WTC11 (cell line): Measurements from ENCODE around the gene HENMT1. TPM values are rescaled to one million over a fixed set of nuclear protein-coding genes. Genes with fewer than 3 reads are reported as not detected.
"Not testable (repeated sequence)": the region's sequence is repeated elsewhere in the genome, so short reads cannot be mapped to it uniquely, and the experiment has no call there.

Experiments
- ATAC-seq: fragments of 200-7000 bp; cut with Tn5 transposase; 2 replicates; pipeline ENCODE4 v1.10.0; 2021; ENCODE audit warnings: mild to moderate bottlenecking, moderate library complexity
- CTCF ChIA-PET: fragments of 300-600 bp; sonication (Branson Sonifier 250); formaldehyde crosslinking; loops from one replicate; lab custom pipeline; 2021; ENCODE audit warnings: antibody characterized with exemption; lab: Charles Lee
- POLR2A ChIA-PET: fragments of 350-600 bp; sonication (Branson Sonifier 250); formaldehyde crosslinking; loops from one replicate; lab custom pipeline; 2021; ENCODE audit warnings: antibody characterized with exemption; lab: Charles Lee
- DNase-seq: peaks from one replicate; pipeline ENCODE4 v3.0.0; 2021; ENCODE audit warnings: low spot score
- H3K27ac Mint-ChIP-seq: 2 replicates; pipeline ENCODE4 v1.8.0; 2021; ENCODE audit warnings: mixed read lengths
- H3K27me3 Mint-ChIP-seq: 2 replicates; pipeline ENCODE4 v1.8.0; 2021; ENCODE audit warnings: low read depth, mild to moderate bottlenecking, moderate library complexity, mixed read lengths
- H3K36me3 Mint-ChIP-seq: 2 replicates; pipeline ENCODE4 v1.8.0; 2021; ENCODE audit warnings: mixed read lengths
- H3K4me1 Mint-ChIP-seq: 2 replicates; pipeline ENCODE4 v1.8.0; 2022; ENCODE audit warnings: mixed read lengths
- H3K4me3 Mint-ChIP-seq: 2 replicates; pipeline ENCODE4 v1.8.0; 2021; ENCODE audit warnings: mild to moderate bottlenecking, moderate library complexity, mixed read lengths
- H3K9me3 Mint-ChIP-seq: 2 replicates; pipeline ENCODE4 v1.8.0; 2021; ENCODE audit warnings: mixed read lengths
- ATF3 ChIP-seq: sonication (generic); formaldehyde crosslinking; conservative IDR thresholded peaks from 2 replicates; pipeline ENCODE4 v1.8.1; 2022; ENCODE audit warnings: mild to moderate bottlenecking, missing genetic modification reagents
- ETV6 ChIP-seq: sonication (generic); formaldehyde crosslinking; IDR thresholded peaks from 2 replicates; pipeline ENCODE4 v1.8.1; 2022; ENCODE audit warnings: mild to moderate bottlenecking, missing genetic modification reagents
- FOXP4 ChIP-seq: sonication (generic); formaldehyde crosslinking; IDR thresholded peaks from 2 replicates; pipeline ENCODE4 v1.8.0; 2022; ENCODE audit warnings: mild to moderate bottlenecking, missing genetic modification reagents
- GRHL2 ChIP-seq: fragments of 250-450 bp; sonication (Bioruptor Pico); IDR thresholded peaks from 2 replicates; pipeline ENCODE4 v1.8.0; 2022; ENCODE audit warnings: mild to moderate bottlenecking, moderate library complexity; ENCODE audit not compliant: insufficient replicate concordance, severe bottlenecking
- JAZF1 ChIP-seq: fragments of 250-450 bp; sonication (Bioruptor Pico); IDR thresholded peaks from 2 replicates; pipeline ENCODE4 v1.9.0; 2021; ENCODE audit warnings: moderate library complexity, mild to moderate bottlenecking, inconsistent platforms
- KAT7 ChIP-seq: sonication (generic); formaldehyde crosslinking; IDR thresholded peaks from 2 replicates; pipeline ENCODE4 v1.8.1; 2023; ENCODE audit warnings: missing genetic modification reagents, mild to moderate bottlenecking, borderline replicate concordance
- MXD4 ChIP-seq: fragments of 250-450 bp; sonication (Bioruptor Pico); IDR thresholded peaks from 2 replicates; pipeline ENCODE4 v1.8.0; 2021; ENCODE audit warnings: mild to moderate bottlenecking, moderate library complexity, borderline replicate concordance
- NFYB ChIP-seq: sonication (generic); formaldehyde crosslinking; conservative IDR thresholded peaks from 2 replicates; pipeline ENCODE4 v1.8.0; 2022; ENCODE audit warnings: low read depth, missing genetic modification reagents
- NR1H2 ChIP-seq: sonication (generic); formaldehyde crosslinking; IDR thresholded peaks from 2 replicates; pipeline ENCODE4 v1.9.0; 2021; ENCODE audit warnings: mild to moderate bottlenecking, moderate library complexity, missing genetic modification reagents
- SMAD4 ChIP-seq: sonication (generic); formaldehyde crosslinking; IDR thresholded peaks from 2 replicates; pipeline ENCODE4 v1.8.0; 2022; ENCODE audit warnings: mild to moderate bottlenecking, missing genetic modification reagents
- TEAD1 ChIP-seq: sonication (generic); formaldehyde crosslinking; IDR thresholded peaks from 2 replicates; pipeline ENCODE4 v1.8.0; 2022; ENCODE audit warnings: mild to moderate bottlenecking, missing genetic modification reagents
- ZBTB43 ChIP-seq: sonication (generic); formaldehyde crosslinking; IDR thresholded peaks from 2 replicates; pipeline ENCODE4 v1.8.1; 2023; ENCODE audit warnings: mild to moderate bottlenecking, missing genetic modification reagents
- ZMAT4 ChIP-seq: fragments of 250-450 bp; sonication (Bioruptor Pico); IDR thresholded peaks from 2 replicates; pipeline ENCODE4 v1.9.0; 2021; ENCODE audit warnings: mild to moderate bottlenecking
- ZNF138 ChIP-seq: sonication (generic); formaldehyde crosslinking; conservative IDR thresholded peaks from 2 replicates; pipeline ENCODE4 v1.8.1; 2022; ENCODE audit warnings: mild to moderate bottlenecking, moderate library complexity, missing genetic modification reagents
- ZNF317 ChIP-seq: sonication (generic); formaldehyde crosslinking; IDR thresholded peaks from 2 replicates; pipeline ENCODE4 v1.8.1; 2023; ENCODE audit warnings: low read depth, mild to moderate bottlenecking, moderate library complexity, missing genetic modification reagents, borderline replicate concordance
- ZNF396 ChIP-seq: fragments of 250-450 bp; sonication (Bioruptor Pico); IDR thresholded peaks from 2 replicates; pipeline ENCODE4 v1.8.0; 2021; ENCODE audit warnings: mild to moderate bottlenecking, moderate library complexity, borderline replicate concordance
- ZNF423 ChIP-seq: fragments of 250-450 bp; sonication (Bioruptor Pico); IDR thresholded peaks from 2 replicates; pipeline ENCODE4 v2.1.2; 2022; ENCODE audit warnings: mild to moderate bottlenecking, moderate library complexity
- total RNA-seq: library from RNA; stranded (reverse); gene quantifications from 3 replicates; pipeline ENCODE4 v1.2.3, GENCODE V29; 2021

Gene HENMT1
- total RNA-seq, 1 experiment from 2014 or later: 4.7 TPM

GRCh38 chr1:108669679-108670078, 8.8 kb upstream of the HENMT1 start:
- Mint-ChIP-seq H3K36me3 (peaks cover 4% of the 10 kb centered on the region), H3K9me3 (peaks cover 28% of the 10 kb centered on the region), H3K4me1 (no peaks in the 10 kb centered on the region), H3K27ac (no peak overlapping the region), H3K27me3 (no peaks in the 10 kb centered on the region; the same call in none of the 2 replicates), H3K4me3 (no peak overlapping the region)
- CTCF ChIA-PET: no interaction called here
- TF ChIP-seq JAZF1 (CRISPR knock-in tag) (no peak), ZNF423 (CRISPR knock-in tag) (no peak), NFYB (no peak), ZMAT4 (CRISPR knock-in tag) (no peak), MXD4 (CRISPR knock-in tag) (no peak)
- POLR2A ChIA-PET: no interaction called here
- DNase-seq (no peak), ATAC-seq (no peak)

GRCh38 chr1:108668777-108669176, 7.9 kb upstream of the HENMT1 start:
- CTCF ChIA-PET: no interaction called here
- ATAC-seq: no peak

GRCh38 chr1:108667422-108667821, 6.5 kb upstream of the HENMT1 start:
- H3K36me3 Mint-ChIP-seq, H3K4me1 Mint-ChIP-seq, CTCF ChIA-PET, ATAC-seq, POLR2A ChIA-PET, H3K4me3 Mint-ChIP-seq, DNase-seq, H3K27ac Mint-ChIP-seq: not testable (repeated sequence)
- Mint-ChIP-seq H3K27me3 (peaks cover 16% of the 10 kb centered on the region), H3K9me3 (peaks cover 12% of the 10 kb centered on the region)

More at GRCh38 chr1:108668777-108669176, 7.9 kb upstream of the HENMT1 start:
- Mint-ChIP-seq H3K36me3 (no peaks in the 10 kb centered on the region; the same call in 1 of the 2 replicates), H3K9me3 (peaks cover 21% of the 10 kb centered on the region), H3K4me3 (no peak overlapping the region), H3K27me3 (peaks cover 3% of the 10 kb centered on the region), H3K27ac (no peak overlapping the region), H3K4me1 (no peaks in the 10 kb centered on the region)
- DNase-seq: no peak
- TF ChIP-seq ZNF423 (CRISPR knock-in tag) (no peak), ZMAT4 (CRISPR knock-in tag) (no peak), KAT7 (CRISPR knock-in tag) (no peak), ATF3 (CRISPR knock-in tag) (no peak), ZNF317 (CRISPR knock-in tag) (no peak), ETV6 (CRISPR knock-in tag) (no peak), ZNF138 (CRISPR knock-in tag) (no peak), SMAD4 (CRISPR knock-in tag) (no peak), FOXP4 (no peak), GRHL2 (no peak), ZNF396 (no peak), NR1H2 (CRISPR knock-in tag) (no peak), ZBTB43 (no peak), TEAD1 (CRISPR knock-in tag) (no peak)
- POLR2A ChIA-PET: no interaction called here
